Rectal smooth muscle tissue (tissue), 1 donor: ENCODE data around the gene BARHL2.

ENCODE experiments used
- H3K27ac ChIP-seq: one replicate; pipeline ENCODE4 v1.7.0; 2013; ENCODE audit warnings: low read depth, low read length, inconsistent platforms
- H3K27me3 ChIP-seq: one replicate; pipeline ENCODE4 v1.7.0; 2013; ENCODE audit warnings: low read length; ENCODE audit not compliant: control insufficient read depth, insufficient read depth
- H3K36me3 ChIP-seq: one replicate; pipeline ENCODE4 v1.7.0; 2013; ENCODE audit warnings: low read length; ENCODE audit not compliant: control insufficient read depth, insufficient read depth
- H3K4me1 ChIP-seq: one replicate; pipeline ENCODE4 v1.7.0; 2013; ENCODE audit warnings: low read length; ENCODE audit not compliant: control insufficient read depth, insufficient read depth
- H3K4me3 ChIP-seq: one replicate; pipeline ENCODE4 v1.7.0; 2013; ENCODE audit warnings: low read length
- H3K9ac ChIP-seq: one replicate; pipeline ENCODE4 v1.7.0; 2013; ENCODE audit warnings: low read length

BARHL2 gene

DNA sequence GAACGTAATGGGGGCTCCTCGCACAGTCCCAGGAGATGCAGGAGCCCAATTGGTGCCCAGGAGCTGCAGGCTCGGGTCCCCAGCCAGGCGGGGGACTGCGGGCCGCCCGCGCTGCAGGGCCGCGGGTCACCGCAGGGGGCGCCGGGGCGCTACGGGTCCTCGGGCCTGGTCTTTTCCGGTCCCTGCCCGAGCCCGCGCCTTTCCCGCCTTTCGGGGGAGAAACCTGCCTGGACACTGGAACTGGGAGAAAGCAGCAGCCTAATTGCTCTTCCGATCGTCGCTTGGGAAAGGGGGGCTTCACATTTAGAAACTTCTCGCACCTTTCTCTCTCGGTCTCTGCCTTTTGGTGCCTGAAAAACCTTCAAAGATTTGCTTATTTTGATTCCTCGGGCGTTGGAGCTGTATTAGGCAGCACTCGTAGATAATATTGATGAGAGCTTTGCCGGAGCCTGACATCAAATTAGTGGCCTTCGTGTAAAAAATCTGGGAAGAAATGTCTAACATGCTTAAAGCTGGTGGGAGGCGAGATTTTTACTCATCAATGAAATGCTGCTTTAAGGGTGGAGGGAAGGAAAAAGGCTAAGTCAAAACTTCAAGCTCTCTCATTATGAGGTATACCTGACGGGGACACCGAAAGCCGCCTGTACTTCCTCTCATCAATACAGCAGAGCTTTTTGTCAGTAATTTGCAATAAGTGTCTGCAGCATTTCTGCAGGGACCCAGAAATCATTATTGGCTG, 12.6 kb upstream of the BARHL2 start:
- H3K36me3 ChIP-seq: no peaks in the 10 kb centered on the region
- no peak overlapping the region for H3K27ac ChIP-seq
- no peak overlapping the region for H3K4me3 ChIP-seq
- peaks cover 5% of the 10 kb centered on the region for H3K4me1 ChIP-seq
- no peak overlapping the region for H3K9ac ChIP-seq
- peaks cover 63% of the 10 kb centered on the region for H3K27me3 ChIP-seq

GRCh38 chr1:90728502-90729287, 11.6 kb upstream of the BARHL2 start:
- Histone ChIP-seq H3K9ac (no peak overlapping the region), H3K27me3 (peaks cover 71% of the 10 kb centered on the region)

GRCh38 chr1:90727917-90728501, 10.9 kb upstream of the BARHL2 start:
- H3K36me3 ChIP-seq: no peaks in the 10 kb centered on the region
- H3K9ac ChIP-seq: no peak overlapping the region
- H3K27me3 ChIP-seq: peaks cover 77% of the 10 kb centered on the region
- peaks cover 5% of the 10 kb centered on the region for H3K4me1 ChIP-seq
- no peak overlapping the region for H3K27ac ChIP-seq
- no peak overlapping the region for H3K4me3 ChIP-seq

More at GRCh38 chr1:90728502-90729287, 11.6 kb upstream of the BARHL2 start:
- Histone ChIP-seq H3K4me1 (peaks cover 5% of the 10 kb centered on the region), H3K27ac (no peak overlapping the region), H3K4me3 (no peak overlapping the region), H3K36me3 (no peaks in the 10 kb centered on the region)

DNA sequence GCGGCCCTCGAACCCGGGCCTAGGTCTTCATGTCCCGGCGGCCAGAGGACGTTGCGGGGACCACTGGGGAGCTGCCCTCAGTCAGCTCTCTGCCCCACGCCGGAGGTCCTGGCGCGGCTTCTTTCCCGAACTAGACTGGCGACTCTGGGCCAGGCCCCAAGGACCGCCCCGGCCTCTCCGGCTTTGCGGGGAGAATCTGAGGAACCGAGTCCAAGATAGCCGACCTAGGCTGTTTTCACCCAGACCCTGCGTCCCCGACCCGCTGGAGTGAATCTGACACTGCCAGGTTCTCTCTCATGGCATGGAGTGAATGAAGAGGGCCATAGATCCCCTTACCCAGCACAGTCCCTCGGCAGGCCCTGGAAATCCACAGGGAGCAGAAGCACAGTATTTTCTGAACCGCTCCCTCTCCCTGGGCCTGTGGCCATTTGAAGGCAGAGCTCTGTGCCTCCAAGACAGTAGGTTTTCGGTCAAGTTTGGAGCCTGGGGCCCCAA, 9.9 kb upstream of the BARHL2 start:
- H3K9ac ChIP-seq: no peak overlapping the region
- peaks cover 5% of the 10 kb centered on the region for H3K4me1 ChIP-seq
- H3K4me3 ChIP-seq: no peak overlapping the region
- no peaks in the 10 kb centered on the region for H3K36me3 ChIP-seq
- H3K27me3 ChIP-seq: peaks cover 81% of the 10 kb centered on the region
- no peak overlapping the region for H3K27ac ChIP-seq

- Histone ChIP-seq H3K36me3 (no peaks in the 10 kb centered on the region), H3K9ac (no peak overlapping the region), H3K4me3 (no peak overlapping the region), H3K27me3 (peaks cover 81% of the 10 kb centered on the region), H3K27ac (no peak overlapping the region), H3K4me1 (peaks cover 5% of the 10 kb centered on the region)
Measured at GRCh38 chr1:90726425-90726985, 9.4 kb upstream of the BARHL2 start.

DNA sequence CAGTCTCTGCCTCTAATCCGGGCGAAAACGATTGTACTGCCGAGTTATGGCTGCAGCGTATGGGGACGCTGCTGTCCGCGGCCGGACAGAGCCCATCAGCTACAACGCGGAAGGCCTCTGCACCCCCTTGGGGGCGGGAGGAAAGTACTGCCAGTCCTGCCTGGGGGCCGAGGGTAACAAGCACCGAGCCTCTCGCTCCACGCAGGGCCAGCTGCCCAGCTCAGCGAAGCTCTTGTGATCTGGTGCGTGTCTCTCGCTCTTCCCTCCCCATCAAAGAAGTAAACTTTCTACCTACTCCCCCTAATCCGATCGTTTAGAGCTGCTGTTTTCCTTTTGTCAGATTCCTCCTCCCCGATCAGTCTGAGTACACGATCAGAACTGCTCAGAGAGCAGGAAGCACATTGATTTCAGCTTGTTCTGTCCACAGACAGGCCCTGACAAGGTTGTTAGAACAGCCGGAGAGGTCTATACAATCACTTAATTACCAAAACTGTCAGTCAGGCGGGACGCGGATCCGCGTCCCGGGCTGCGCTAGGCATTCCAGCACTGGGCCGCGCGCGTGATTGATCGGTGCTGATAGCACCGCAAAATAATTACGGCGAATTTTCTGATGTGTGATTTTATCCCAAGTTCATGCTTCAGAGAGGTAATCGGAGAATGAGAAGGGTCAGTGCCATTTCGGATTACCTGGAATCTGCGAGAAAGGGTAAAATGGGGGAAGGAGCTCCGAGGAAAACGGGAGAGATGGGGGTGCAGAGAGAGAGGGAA, 8.7 kb upstream of the BARHL2 start:
- H3K36me3 ChIP-seq: no peaks in the 10 kb centered on the region
- H3K27ac ChIP-seq: no peak overlapping the region
- peaks cover 5% of the 10 kb centered on the region for H3K4me1 ChIP-seq
- peak overlapping the region; percentile 44 for H3K4me3 ChIP-seq
- H3K27me3 ChIP-seq: peaks cover 77% of the 10 kb centered on the region
- no peak overlapping the region for H3K9ac ChIP-seq

DNA sequence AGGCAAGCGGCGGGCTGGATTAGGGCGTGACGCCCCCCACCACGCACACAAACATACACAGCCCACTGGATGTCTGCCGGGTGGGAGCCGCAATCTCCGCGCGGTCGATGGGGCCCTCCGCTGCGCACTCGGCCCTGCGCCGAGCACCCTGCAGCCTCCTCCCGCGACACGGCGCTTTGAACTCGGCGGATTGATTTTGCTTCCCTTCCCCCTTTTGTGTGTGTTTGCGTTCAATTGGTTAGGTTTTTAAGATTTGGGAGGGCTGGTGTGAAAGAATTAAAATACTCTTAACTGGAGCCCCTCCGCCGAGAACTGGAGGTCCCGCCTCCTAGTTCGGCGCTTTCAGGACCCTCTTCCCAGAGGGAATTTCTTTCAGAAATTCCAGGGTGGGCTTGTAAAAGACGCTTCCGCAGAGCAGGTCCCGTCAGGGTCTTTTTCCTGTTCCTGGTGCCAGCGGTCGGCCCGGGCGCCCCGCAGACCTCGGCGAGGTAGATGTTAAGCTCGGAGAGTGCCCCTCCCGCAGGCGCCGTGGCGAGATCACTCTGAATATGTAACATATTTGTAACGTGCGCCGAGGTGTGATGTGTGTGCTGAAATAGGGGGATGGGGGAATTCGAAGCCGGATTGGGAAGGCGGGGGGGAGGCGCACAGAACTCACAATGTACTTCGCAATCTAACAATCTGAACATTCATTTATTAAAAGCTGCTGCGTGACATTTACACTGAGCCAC, 8.0 kb upstream of the BARHL2 start:
- H3K27ac ChIP-seq: no peak overlapping the region
- peak overlapping the region; percentile 44 for H3K4me3 ChIP-seq
- peaks cover 5% of the 10 kb centered on the region for H3K4me1 ChIP-seq
- H3K27me3 ChIP-seq: peaks cover 72% of the 10 kb centered on the region
- no peaks in the 10 kb centered on the region for H3K36me3 ChIP-seq
- no peak overlapping the region for H3K9ac ChIP-seq

DNA sequence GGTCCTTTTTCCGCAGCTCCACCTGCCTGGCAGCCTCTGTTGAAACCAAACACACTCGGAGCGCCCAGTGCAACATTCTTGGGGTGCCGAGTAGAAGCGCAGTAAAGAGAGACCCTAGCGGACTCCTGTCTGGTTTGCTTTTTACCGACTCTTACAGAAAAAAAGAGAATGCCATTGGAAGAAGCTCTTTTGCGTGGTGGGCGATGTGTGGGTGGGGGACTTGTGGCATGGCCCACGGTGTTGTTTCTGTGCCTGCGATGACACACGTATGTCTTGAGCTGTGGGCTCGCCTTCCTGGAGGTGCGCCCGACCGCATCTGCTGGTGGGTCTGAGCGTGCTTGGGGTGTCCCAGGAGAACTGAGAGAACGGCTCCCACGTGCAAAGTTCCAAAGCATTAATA, 7.3 kb upstream of the BARHL2 start:
- peaks cover 72% of the 10 kb centered on the region for H3K27me3 ChIP-seq
- no peak overlapping the region for H3K4me3 ChIP-seq
- peaks cover 5% of the 10 kb centered on the region for H3K4me1 ChIP-seq
- H3K36me3 ChIP-seq: no peaks in the 10 kb centered on the region
- H3K9ac ChIP-seq: no peak overlapping the region
- H3K27ac ChIP-seq: no peak overlapping the region

- H3K4me3 ChIP-seq: peak overlapping the region; percentile 53
- H3K27ac ChIP-seq: no peak overlapping the region
- peaks cover 5% of the 10 kb centered on the region for H3K4me1 ChIP-seq
- no peaks in the 10 kb centered on the region for H3K36me3 ChIP-seq
- H3K27me3 ChIP-seq: peaks cover 75% of the 10 kb centered on the region
- H3K9ac ChIP-seq: no peak overlapping the region
Measured at GRCh38 chr1:90723590-90724108, 6.5 kb upstream of the BARHL2 start.

DNA sequence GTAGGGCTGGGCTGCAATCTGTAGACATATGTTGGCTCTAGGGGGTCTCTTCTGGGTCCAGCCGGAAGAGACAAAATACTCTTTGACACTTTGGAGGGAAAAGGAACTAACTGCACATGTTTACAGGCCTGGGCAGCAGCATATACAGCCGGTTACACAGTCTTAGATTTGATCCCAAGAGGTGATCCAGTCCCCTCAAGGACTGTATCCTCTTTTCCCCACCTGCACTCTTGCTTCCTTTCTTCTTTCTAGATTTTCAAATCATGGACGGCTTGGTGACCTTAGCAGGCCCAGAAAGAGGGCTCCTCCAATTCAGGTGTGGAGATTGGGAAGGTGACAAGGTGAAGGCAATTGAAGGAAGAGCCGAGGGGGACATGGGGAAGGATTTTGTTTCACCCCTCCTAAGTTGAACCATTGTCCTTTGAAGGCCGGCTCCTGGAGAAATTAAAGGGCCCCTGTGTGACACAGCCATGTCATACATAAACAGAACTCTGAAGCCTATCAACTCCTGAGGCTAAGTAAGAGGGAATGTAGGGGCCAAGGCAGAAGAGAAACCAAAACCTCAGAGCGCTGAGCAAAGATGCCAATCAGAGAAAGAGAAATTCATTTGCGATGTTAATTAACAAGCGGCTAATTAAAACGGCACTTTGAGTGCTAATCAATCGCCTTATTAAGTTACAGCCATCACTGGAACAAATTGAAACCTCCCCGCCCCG, 5.9 kb upstream of the BARHL2 start:
- Histone ChIP-seq H3K27me3 (peaks cover 75% of the 10 kb centered on the region), H3K4me3 (peak overlapping the region; percentile 53), H3K4me1 (peaks cover 5% of the 10 kb centered on the region), H3K9ac (no peak overlapping the region), H3K36me3 (no peaks in the 10 kb centered on the region), H3K27ac (no peak overlapping the region)
